ENCODE results near the gene SMIM20.

SMIM20 gene

GRCh38 chr4:25950461-25951389 is 36.7 kb downstream of the SMIM20 start:
- TF ChIP-seq TAF1 (IDR thresholded peaks at IDR 0.05; ENCODE audit: low read depth) (no peak), CEBPB (IDR thresholded peaks at IDR 0.05) (no peak), ZBTB7A (IDR thresholded peaks at IDR 0.05; ENCODE audit: low read depth) (no peak), YY1 (IDR thresholded peaks at IDR 0.05; ENCODE audit: low read depth) (no peak), FOXM1 (IDR thresholded peaks at IDR 0.05; ENCODE audit: borderline replicate concordance, low read depth) (no peak), CREB1 (IDR thresholded peaks at IDR 0.05; ENCODE audit: low read depth) (no peak), NFIC (IDR thresholded peaks at IDR 0.05) (no peak), EP300 (IDR thresholded peaks at IDR 0.05; ENCODE audit: borderline replicate concordance) (no peak), RAD21 (IDR thresholded peaks at IDR 0.05; ENCODE audit: low read depth) (no peak), TEAD4 (IDR thresholded peaks at IDR 0.05) (no peak), EGR1 (IDR thresholded peaks at IDR 0.05) (no peak)
- TF ChIP-seq, protein P1, sequence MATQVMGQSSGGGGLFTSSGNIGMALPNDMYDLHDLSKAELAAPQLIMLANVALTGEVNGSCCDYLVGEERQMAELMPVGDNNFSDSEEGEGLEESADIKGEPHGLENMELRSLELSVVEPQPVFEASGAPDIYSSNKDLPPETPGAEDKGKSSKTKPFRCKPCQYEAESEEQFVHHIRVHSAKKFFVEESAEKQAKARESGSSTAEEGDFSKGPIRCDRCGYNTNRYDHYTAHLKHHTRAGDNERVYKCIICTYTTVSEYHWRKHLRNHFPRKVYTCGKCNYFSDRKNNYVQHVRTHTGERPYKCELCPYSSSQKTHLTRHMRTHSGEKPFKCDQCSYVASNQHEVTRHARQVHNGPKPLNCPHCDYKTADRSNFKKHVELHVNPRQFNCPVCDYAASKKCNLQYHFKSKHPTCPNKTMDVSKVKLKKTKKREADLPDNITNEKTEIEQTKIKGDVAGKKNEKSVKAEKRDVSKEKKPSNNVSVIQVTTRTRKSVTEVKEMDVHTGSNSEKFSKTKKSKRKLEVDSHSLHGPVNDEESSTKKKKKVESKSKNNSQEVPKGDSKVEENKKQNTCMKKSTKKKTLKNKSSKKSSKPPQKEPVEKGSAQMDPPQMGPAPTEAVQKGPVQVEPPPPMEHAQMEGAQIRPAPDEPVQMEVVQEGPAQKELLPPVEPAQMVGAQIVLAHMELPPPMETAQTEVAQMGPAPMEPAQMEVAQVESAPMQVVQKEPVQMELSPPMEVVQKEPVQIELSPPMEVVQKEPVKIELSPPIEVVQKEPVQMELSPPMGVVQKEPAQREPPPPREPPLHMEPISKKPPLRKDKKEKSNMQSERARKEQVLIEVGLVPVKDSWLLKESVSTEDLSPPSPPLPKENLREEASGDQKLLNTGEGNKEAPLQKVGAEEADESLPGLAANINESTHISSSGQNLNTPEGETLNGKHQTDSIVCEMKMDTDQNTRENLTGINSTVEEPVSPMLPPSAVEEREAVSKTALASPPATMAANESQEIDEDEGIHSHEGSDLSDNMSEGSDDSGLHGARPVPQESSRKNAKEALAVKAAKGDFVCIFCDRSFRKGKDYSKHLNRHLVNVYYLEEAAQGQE (IDR thresholded peaks at IDR 0.05; ENCODE audit: low read depth): no peak
- TF ChIP-seq, protein P2, sequence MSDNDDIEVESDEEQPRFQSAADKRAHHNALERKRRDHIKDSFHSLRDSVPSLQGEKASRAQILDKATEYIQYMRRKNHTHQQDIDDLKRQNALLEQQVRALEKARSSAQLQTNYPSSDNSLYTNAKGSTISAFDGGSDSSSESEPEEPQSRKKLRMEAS (IDR thresholded peaks at IDR 0.05): no peak
- TF ChIP-seq, protein P3, sequence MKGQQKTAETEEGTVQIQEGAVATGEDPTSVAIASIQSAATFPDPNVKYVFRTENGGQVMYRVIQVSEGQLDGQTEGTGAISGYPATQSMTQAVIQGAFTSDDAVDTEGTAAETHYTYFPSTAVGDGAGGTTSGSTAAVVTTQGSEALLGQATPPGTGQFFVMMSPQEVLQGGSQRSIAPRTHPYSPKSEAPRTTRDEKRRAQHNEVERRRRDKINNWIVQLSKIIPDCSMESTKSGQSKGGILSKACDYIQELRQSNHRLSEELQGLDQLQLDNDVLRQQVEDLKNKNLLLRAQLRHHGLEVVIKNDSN (IDR thresholded peaks at IDR 0.05): no peak

DNA sequence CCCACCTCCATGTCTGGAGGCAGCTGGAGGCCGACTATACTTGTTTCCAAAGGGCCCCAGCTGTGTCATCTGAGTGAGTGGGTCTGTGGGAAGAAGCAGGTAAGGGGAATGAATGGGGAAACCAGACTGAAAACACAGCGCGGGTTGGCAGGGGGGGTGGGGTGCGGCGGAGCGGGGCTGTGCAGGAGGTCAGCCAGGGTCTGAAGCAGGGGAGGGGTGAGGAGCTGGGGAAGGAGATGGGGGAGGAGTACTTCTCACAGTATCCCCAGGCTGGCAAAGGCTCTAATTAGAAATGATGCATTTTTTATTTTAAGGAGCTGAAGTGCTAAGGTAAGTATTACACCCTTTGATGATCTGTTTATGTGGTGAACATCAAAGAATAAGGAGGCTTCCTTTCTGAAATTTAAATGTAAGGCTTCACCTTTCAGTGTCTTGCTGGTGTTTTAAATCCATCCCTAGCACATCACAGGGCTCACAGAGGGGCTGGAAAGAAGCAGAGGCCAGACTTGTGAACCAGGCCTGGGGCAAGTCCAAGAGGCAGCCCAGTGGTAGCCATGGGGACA is 37.5 kb downstream of the SMIM20 start:
- TF ChIP-seq YY1 (IDR thresholded peaks at IDR 0.05; ENCODE audit: low read depth): no peak
- TF ChIP-seq, protein P1 (IDR thresholded peaks at IDR 0.05; ENCODE audit: low read depth): no peak

GRCh38 chr4:25953740-25954139 is 39.7 kb downstream of the SMIM20 start:
- TF ChIP-seq TCF12 (IDR thresholded peaks at IDR 0.05; ENCODE audit: low read depth) (no peak), TAF1 (IDR thresholded peaks at IDR 0.05; ENCODE audit: low read depth) (no peak), TEAD4 (IDR thresholded peaks at IDR 0.05) (no peak), CEBPB (IDR thresholded peaks at IDR 0.05) (no peak), ZBTB7A (IDR thresholded peaks at IDR 0.05; ENCODE audit: low read depth) (no peak), EGR1 (IDR thresholded peaks at IDR 0.05) (no peak), EP300 (IDR thresholded peaks at IDR 0.05; ENCODE audit: borderline replicate concordance) (no peak), NFIC (IDR thresholded peaks at IDR 0.05) (no peak), FOXM1 (IDR thresholded peaks at IDR 0.05; ENCODE audit: borderline replicate concordance, low read depth) (no peak), YY1 (IDR thresholded peaks at IDR 0.05; ENCODE audit: low read depth) (no peak), CREB1 (IDR thresholded peaks at IDR 0.05; ENCODE audit: low read depth) (no peak), RAD21 (IDR thresholded peaks at IDR 0.05; ENCODE audit: low read depth) (no peak)
- TF ChIP-seq, protein P3 (IDR thresholded peaks at IDR 0.05): no peak
- TF ChIP-seq, protein P1 (IDR thresholded peaks at IDR 0.05; ENCODE audit: low read depth): no peak
- TF ChIP-seq, protein P2 (IDR thresholded peaks at IDR 0.05): no peak

- TF ChIP-seq EGR1 (IDR thresholded peaks at IDR 0.05) (no peak), FOXM1 (IDR thresholded peaks at IDR 0.05; ENCODE audit: borderline replicate concordance, low read depth) (no peak), EP300 (IDR thresholded peaks at IDR 0.05; ENCODE audit: borderline replicate concordance) (no peak), TEAD4 (IDR thresholded peaks at IDR 0.05) (no peak), CREB1 (IDR thresholded peaks at IDR 0.05; ENCODE audit: low read depth) (no peak), YY1 (IDR thresholded peaks at IDR 0.05; ENCODE audit: low read depth) (no peak)
- TF ChIP-seq, protein P3 (IDR thresholded peaks at IDR 0.05): no peak
- TF ChIP-seq, protein P2 (IDR thresholded peaks at IDR 0.05): no peak
These were observed 40.4 kb downstream of the SMIM20 start for GRCh38 chr4:25954293-25954904.

Measured in Ishikawa (cell line).